HG03045 (cell line): ENCODE measurements around the gene BIRC6.
A peak's percentile ranks its signal among the peaks of the same experiment; 100 is the strongest.
"Not testable (repeated sequence)": the region's sequence is repeated elsewhere in the genome, so short reads cannot be mapped to it uniquely, and the experiment has no call there.

ENCODE experiments used
- ATAC-seq: cut with Tn5 transposase; IDR thresholded peaks from one replicate; pipeline ENCODE4 v1.9.1; 2021; ENCODE audit warnings: mild to moderate bottlenecking, moderate library complexity; ENCODE audit not compliant: unreplicated experiment

Gene BIRC6, protein sequence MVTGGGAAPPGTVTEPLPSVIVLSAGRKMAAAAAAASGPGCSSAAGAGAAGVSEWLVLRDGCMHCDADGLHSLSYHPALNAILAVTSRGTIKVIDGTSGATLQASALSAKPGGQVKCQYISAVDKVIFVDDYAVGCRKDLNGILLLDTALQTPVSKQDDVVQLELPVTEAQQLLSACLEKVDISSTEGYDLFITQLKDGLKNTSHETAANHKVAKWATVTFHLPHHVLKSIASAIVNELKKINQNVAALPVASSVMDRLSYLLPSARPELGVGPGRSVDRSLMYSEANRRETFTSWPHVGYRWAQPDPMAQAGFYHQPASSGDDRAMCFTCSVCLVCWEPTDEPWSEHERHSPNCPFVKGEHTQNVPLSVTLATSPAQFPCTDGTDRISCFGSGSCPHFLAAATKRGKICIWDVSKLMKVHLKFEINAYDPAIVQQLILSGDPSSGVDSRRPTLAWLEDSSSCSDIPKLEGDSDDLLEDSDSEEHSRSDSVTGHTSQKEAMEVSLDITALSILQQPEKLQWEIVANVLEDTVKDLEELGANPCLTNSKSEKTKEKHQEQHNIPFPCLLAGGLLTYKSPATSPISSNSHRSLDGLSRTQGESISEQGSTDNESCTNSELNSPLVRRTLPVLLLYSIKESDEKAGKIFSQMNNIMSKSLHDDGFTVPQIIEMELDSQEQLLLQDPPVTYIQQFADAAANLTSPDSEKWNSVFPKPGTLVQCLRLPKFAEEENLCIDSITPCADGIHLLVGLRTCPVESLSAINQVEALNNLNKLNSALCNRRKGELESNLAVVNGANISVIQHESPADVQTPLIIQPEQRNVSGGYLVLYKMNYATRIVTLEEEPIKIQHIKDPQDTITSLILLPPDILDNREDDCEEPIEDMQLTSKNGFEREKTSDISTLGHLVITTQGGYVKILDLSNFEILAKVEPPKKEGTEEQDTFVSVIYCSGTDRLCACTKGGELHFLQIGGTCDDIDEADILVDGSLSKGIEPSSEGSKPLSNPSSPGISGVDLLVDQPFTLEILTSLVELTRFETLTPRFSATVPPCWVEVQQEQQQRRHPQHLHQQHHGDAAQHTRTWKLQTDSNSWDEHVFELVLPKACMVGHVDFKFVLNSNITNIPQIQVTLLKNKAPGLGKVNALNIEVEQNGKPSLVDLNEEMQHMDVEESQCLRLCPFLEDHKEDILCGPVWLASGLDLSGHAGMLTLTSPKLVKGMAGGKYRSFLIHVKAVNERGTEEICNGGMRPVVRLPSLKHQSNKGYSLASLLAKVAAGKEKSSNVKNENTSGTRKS (N-terminal part only)

GRCh38 chr2:32356681-32357317 is at the start of gene BIRC6:
Gene BIRC6 (plus strand): TSS chr2:32357023. CDS start chr2:32357162, 139 bp downstream.
- ATAC-seq, result peak; percentile 90

- no peak for ATAC-seq
These were observed 46.2 kb upstream of the BIRC6 start for GRCh38 chr2:32310577-32310976.

DNA sequence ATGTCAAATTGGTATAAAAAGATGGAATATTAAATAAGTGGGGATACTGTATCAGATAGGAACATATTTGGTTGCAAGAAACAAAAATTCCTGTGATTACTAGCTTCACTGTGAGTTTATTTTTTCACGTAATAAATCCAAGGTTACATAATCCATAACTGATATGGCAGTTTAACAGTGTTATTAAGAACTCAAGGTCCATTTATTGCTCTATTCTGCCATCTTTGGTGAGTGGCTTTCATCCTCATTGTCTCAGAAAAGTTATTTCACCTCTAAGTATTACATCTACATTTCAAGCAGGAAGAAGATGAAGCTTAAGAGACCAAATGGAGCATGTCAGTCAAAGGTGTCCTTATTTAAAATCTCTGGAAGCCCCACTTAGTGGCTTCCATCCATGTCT is 41.9 kb upstream of the BIRC6 start:
- no peak for ATAC-seq

- ATAC-seq, result not testable (repeated sequence)
These were observed 28.1 kb upstream of the BIRC6 start for GRCh38 chr2:32328679-32329078.

- not testable (repeated sequence) for ATAC-seq
These were observed 27.4 kb upstream of the BIRC6 start for GRCh38 chr2:32329180-32329980.

- ATAC-seq, result no peak
These were observed 26.7 kb upstream of the BIRC6 start for GRCh38 chr2:32330136-32330535.

DNA sequence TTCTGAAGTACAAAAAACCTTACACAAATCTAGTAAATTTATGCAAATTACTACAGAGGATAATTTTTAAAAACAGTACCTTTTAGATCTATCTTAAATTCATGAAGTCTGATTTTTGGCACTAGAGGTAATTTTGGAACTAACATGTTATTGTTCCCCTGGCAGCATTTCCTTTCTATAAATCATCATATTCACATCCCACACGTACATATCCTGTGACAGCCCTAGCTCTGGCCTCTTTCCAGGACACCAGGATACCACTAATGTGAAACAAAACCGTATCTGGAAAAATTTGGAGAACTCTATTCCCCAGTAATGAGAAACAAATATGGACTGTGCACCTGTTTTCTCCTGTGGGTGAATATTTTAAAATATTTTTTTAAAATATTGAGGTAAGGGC is 14.0 kb upstream of the BIRC6 start:
- no peak for ATAC-seq

DNA sequence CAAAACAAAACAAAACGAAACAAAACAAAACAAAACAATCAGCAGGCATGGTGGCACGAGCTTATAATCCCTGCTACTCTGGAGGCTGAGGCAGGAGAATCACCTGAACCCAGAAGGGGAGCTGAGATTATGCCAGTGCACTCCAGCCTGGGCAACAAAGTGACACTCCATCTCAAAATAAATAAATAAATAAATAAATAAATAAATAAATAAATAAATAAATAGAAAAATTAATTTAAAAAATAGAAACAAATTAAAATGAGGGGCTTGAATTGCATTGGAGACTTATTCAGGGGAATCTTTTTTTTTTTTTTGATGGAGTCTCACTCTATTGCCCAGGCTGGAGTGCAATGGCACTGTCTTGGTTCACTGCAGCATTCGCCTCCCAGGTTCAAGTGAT is 6.0 kb upstream of the BIRC6 start:
- not testable (repeated sequence) for ATAC-seq

GRCh38 chr2:32355976-32356680 is 695 bp upstream of the BIRC6 start:
- ATAC-seq, result no peak

DNA sequence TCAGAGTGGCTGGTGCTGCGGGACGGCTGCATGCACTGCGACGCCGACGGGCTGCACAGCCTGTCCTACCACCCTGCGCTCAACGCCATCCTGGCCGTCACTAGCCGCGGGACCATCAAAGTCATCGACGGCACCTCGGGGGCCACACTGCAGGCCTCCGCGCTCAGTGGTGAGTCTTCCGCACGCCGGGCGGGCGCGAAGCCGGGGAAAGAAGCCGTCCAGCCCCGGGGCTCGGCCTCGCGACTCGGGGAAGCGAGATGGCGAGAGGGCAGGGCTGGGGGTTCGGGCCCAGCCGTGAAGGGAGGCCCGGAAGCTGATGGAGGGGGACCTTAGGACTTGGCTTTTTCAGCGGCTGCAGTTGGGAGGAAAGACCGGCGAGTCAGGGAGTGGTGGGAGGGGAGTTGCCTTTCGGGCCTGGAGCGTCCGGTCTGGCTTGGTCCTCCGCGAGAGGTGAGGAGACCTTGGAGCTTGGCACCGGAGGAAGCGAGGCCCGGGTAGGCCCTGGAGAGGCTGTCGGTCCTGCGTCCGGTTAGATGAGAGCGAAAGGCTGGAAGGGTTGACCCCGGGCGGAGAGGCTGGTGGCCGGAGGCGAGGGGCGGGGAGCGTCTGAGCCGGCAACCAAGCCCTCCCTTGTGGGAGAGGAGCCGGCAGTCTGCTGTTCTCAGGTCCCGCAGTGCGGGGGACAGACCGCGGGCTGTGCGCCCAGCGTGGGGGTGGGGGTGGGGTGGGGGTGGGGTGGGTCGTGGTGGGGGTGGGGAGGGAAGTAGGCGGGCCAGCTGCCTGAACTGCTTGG is 691 bp downstream of the BIRC6 start:
- peak; percentile 23 for ATAC-seq

GRCh38 chr2:32358111-32358482 is 1.3 kb downstream of the BIRC6 start:
- no peak for ATAC-seq

GRCh38 chr2:32360416-32360815 is 3.6 kb downstream of the BIRC6 start:
- no peak for ATAC-seq

DNA sequence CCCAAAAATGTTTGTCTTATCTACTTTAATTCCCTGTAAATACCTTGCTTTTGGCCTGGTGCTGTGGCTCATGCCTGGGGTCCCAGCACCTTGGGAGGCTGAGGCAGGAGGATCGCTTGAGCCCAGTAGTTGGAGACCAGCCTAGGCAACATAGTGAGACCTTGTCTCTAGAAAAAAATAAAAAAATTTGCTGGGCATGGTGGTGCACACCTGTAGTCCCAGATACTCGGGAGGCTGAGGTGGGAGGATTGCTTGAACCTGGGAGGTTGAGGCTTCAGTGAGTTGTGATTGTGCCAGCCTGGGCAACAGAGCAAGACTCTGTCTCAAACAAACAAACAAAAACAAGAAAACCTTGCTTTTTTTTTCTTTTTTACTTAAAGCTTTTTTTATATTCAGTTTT is 6.2 kb downstream of the BIRC6 start:
- ATAC-seq, result not testable (repeated sequence)

- no peak for ATAC-seq
These were observed 6.8 kb downstream of the BIRC6 start for GRCh38 chr2:32363597-32363996.

GRCh38 chr2:32364290-32364689 is 7.5 kb downstream of the BIRC6 start:
- not testable (repeated sequence) for ATAC-seq

- ATAC-seq, result not testable (repeated sequence)
These were observed 8.9 kb downstream of the BIRC6 start for GRCh38 chr2:32365679-32366078.

GRCh38 chr2:32366595-32366994 is 9.8 kb downstream of the BIRC6 start:
- ATAC-seq, result no peak

GRCh38 chr2:32369222-32369621 is 12.4 kb downstream of the BIRC6 start:
- ATAC-seq, result no peak
